ENCODE measurements around the gene CABP1. TPM values are rescaled to one million over a fixed set of nuclear protein-coding genes. Genes with fewer than 3 reads are reported as not detected.

The CABP1 gene
- total and polyA plus RNA-seq, 2 of the 13 experiments (the other 11 are each of a cell fraction or from before 2014, with no cell fraction given) = not detected

DNA sequence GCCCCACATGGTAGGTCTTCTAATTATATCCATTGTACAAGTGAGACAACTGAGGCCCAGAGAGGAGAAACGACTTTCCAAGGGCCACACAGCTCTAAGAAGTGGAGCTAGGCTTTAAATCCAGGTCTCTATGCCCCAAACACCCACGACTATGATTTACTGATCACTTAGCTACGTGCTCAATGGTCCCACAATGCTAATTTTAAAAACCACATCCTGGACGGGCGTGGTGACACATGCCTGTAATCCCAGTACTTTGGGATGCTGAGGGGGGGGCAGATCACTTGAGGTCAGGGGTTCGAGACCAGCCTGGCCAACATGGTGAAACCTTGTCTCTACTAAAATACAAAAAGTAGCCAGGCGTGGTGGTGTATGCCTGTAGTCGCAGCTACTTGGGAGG, 38.1 kb downstream of the CABP1 start:
- ATAC-seq (no peak), DNase-seq (ENCODE audit: low spot score) (no peak), FAIRE-seq (no peak)
- Histone ChIP-seq H2AFZ (ENCODE audit: low read length) (no peak overlapping the region), H3K27ac (ENCODE audit: extremely low read length, insufficient read depth, low read length) (no peak overlapping the region), H3K79me2 (ENCODE audit: insufficient read depth, low read length) (no peaks in the 10 kb centered on the region), H3K4me2 (ENCODE audit: low read depth, low read length) (0 out of 2 replicates have a peak overlapping the region, but pooled peaks have one; percentile 25), H3K36me3 (replicated peaks in 1 of 2; ENCODE audit: control insufficient read depth in 1 of 2, insufficient read depth in 2 of 2, low read length in 2 of 2) (no peaks in the 10 kb centered on the region), H3K9ac (ENCODE audit: insufficient read depth, low read depth, low read length) (no peak overlapping the region), H3K4me3 (replicated peaks in 1 of 3; ENCODE audit: insufficient read depth in 1 of 3, low read depth in 2 of 3, low read length in 3 of 3) (no peak overlapping the region), H3K4me1 (ENCODE audit: insufficient read depth, low read length) (peaks cover 15% of the 10 kb centered on the region), H3K9me3 (ENCODE audit: low read length) (no peaks in the 10 kb centered on the region), H3K27me3 (ENCODE audit: control insufficient read depth in 1 of 2, insufficient read depth in 2 of 2, low read length in 2 of 2) (no peaks in the 10 kb centered on the region; a peak in 1 of 5 replicates), H4K20me1 (ENCODE audit: insufficient read depth, low read length) (no peaks in the 10 kb centered on the region)
- ChIA-PET POLR2A (no interaction called here), CTCF (ENCODE audit: low intra/inter-chr PET ratio, low total read pairs) (no interaction called here)
- no peak for TF ChIP-seq EZH2 (conservative IDR thresholded peaks at IDR 0.05; ENCODE audit: low read depth, low read length)
- no peak for TF ChIP-seq ELK4 (CRISPR knock-in tag; IDR thresholded peaks at IDR 0.05; ENCODE audit: borderline replicate concordance)
- no peak for TF ChIP-seq NFE2L2 (IDR thresholded peaks at IDR 0.05; ENCODE audit: low read length)
- no peak for TF ChIP-seq ZKSCAN5 (CRISPR knock-in tag; IDR thresholded peaks at IDR 0.05)
- no peak for TF ChIP-seq ZNF598 (CRISPR knock-in tag; IDR thresholded peaks at IDR 0.05; ENCODE audit: borderline replicate concordance)
- TF ChIP-seq, protein P1, sequence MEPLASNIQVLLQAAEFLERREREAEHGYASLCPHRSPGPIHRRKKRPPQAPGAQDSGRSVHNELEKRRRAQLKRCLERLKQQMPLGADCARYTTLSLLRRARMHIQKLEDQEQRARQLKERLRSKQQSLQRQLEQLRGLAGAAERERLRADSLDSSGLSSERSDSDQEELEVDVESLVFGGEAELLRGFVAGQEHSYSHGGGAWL (CRISPR knock-in tag; IDR thresholded peaks at IDR 0.05) = no peak
- no peak for TF ChIP-seq JUN (CRISPR knock-in tag; IDR thresholded peaks at IDR 0.05)
- TF ChIP-seq ZNF318 (CRISPR knock-in tag; IDR thresholded peaks at IDR 0.05) = no peak
- no peak for TF ChIP-seq ZNF605 (CRISPR knock-in tag; IDR thresholded peaks at IDR 0.05)
- TF ChIP-seq TBL1XR1 (IDR thresholded peaks at IDR 0.05; ENCODE audit: borderline replicate concordance, low read length, partially characterized antibody) = no peak
- no peak for TF ChIP-seq KDM6A (CRISPR knock-in tag; IDR thresholded peaks at IDR 0.05; ENCODE audit: low read depth)
- no peak for TF ChIP-seq ZBTB42 (CRISPR knock-in tag; IDR thresholded peaks at IDR 0.05)
- no peak for TF ChIP-seq TCF7 (IDR thresholded peaks at IDR 0.05; ENCODE audit: low read depth)
- TF ChIP-seq TCF12 (IDR thresholded peaks at IDR 0.05) = no peak
- TF ChIP-seq TCF12 (CRISPR knock-in tag; IDR thresholded peaks at IDR 0.05) = no peak
- TF ChIP-seq ZNF747 (CRISPR knock-in tag; IDR thresholded peaks at IDR 0.05; ENCODE audit: borderline replicate concordance) = no peak
- TF ChIP-seq RBM22 (optimal IDR thresholded peaks at IDR 0.05; ENCODE audit: low read length) = no peak
- in situ Hi-C loops (cut with HindIII; ENCODE audit: extremely low pct_ligation_motif_present, low pct_unique_long_range_greater_than_20kb) = no loop called here
- intact Hi-C loops (cut with micrococcal nuclease; ENCODE audit: unreplicated experiment) = no loop called here
- BruUV-seq (replicated peaks) = no TSS peak
- 46% methylated on average over 8 of the region's 8 CpGs for WGBS (ENCODE audit: low lambda C conversion rate)
